Measurements from ENCODE around the gene NEURL1B. TPM values are rescaled to one million over a fixed set of nuclear protein-coding genes. Genes with fewer than 3 reads are reported as not detected.

NEURL1B gene
- total RNA-seq, 4 donors from 2014 or later, result 11.9 to 18.8 (median 15.6) TPM

DNA sequence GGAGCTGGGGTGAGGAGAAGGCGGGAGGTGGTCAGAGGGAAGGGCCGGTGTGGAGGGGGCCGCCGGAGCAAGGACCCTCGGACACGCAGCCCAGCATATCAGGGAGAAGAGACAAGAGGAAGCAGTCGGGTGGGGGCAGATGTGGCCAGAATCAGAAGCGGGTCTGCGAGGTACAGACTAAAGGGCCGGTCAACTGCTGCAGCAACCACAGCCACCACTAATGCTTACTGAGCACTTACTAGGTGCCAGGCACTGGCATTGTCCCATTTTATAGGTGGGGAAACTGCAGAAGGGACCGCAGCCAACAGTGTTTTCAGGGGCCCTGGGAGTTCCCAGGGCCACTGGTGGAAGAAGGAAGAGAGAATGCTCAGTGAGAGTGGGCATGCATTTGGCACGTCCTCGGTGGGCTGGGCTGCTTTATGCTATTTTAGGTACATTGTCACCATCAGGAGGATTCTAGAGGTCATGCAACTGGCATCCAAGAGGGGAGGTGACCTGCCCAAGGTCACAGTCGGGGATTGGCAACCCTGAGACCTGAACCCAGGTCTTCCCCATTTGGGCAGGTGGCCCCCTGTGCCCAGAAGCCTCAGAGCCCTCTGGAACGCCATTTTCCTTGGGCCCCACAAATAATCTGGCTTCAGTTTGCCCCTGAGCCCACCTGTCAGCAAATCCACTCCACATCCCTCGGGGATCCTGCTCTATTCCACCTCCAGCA lies 76.6 kb downstream of the NEURL1B start:
- no peaks in the 10 kb centered on the region for H3K27me3 ChIP-seq
- H3K4me1 ChIP-seq, result peaks cover 19 to 70% (median 37%) of the 10 kb centered on the region in 3 donors
- intact Hi-C loops (cut with DNase I), result loop anchor here (5.0 kb wide), 1 partner anchor 55 kb away; the partner anchor contains the start of gene DUSP1
- H3K4me3 ChIP-seq, result no peak overlapping the region
- H3K36me3 ChIP-seq, result no peaks in the 10 kb centered on the region
- TF ChIP-seq, protein P1, sequence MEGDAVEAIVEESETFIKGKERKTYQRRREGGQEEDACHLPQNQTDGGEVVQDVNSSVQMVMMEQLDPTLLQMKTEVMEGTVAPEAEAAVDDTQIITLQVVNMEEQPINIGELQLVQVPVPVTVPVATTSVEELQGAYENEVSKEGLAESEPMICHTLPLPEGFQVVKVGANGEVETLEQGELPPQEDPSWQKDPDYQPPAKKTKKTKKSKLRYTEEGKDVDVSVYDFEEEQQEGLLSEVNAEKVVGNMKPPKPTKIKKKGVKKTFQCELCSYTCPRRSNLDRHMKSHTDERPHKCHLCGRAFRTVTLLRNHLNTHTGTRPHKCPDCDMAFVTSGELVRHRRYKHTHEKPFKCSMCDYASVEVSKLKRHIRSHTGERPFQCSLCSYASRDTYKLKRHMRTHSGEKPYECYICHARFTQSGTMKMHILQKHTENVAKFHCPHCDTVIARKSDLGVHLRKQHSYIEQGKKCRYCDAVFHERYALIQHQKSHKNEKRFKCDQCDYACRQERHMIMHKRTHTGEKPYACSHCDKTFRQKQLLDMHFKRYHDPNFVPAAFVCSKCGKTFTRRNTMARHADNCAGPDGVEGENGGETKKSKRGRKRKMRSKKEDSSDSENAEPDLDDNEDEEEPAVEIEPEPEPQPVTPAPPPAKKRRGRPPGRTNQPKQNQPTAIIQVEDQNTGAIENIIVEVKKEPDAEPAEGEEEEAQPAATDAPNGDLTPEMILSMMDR (IDR thresholded peaks at IDR 0.05), result no peak
- no peak for TF ChIP-seq POLR2A (IDR thresholded peaks at IDR 0.05)
- peak overlapping the region; percentile 54 to 86 (median 78) for H3K27ac ChIP-seq
- WGBS, 2 donors, result 79 to 83% methylated on average over 14 to 15 of the region's 16 CpGs
- no peak for DNase-seq
- H3K9me3 ChIP-seq, result no peaks in the 10 kb centered on the region

DNA sequence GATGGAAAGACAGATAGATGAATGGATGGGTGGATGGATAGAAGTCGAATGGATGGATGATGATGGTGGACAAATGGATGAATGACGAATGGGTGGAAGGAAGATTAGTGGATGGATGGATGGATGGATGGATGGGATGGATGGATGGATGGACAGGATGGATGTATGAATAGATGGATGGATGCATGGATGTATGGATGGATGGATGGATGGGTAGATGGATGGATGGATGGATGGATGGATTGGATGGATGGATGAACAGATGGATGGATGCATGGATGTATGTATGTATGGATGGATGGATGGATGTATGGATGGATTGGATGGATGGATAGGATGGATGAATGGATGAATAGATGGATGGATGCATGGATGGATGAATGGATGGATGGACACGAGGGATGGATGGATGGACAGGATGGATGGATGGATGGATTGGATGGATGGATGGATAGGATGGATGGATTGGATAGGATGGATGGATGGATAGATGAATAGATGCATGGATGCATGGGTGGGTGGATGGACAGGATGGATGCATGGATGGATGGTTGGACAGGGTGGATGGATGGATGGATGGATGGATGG lies 77.6 kb downstream of the NEURL1B start:
- H3K27ac ChIP-seq, result peak overlapping the region in 1 of 4 donors; percentile 16
- peaks cover 19 to 67% (median 32%) of the 10 kb centered on the region in 3 donors for H3K4me1 ChIP-seq
- TF ChIP-seq, protein P1 (IDR thresholded peaks at IDR 0.05), result no peak
- no peak for TF ChIP-seq POLR2A (IDR thresholded peaks at IDR 0.05)
- H3K36me3 ChIP-seq, result no peaks in the 10 kb centered on the region
- H3K27me3 ChIP-seq, result no peaks in the 10 kb centered on the region
- no peak overlapping the region for H3K4me3 ChIP-seq
- DNase-seq, result no peak
- 82 to 85% methylated on average over 3 of the region's 3 CpGs for WGBS, 2 donors
- intact Hi-C loops (cut with DNase I), result loop anchor here (5.0 kb wide), 1 partner anchor 54 kb away; the partner anchor contains the start of gene DUSP1
- H3K9me3 ChIP-seq, result no peaks in the 10 kb centered on the region

DNA sequence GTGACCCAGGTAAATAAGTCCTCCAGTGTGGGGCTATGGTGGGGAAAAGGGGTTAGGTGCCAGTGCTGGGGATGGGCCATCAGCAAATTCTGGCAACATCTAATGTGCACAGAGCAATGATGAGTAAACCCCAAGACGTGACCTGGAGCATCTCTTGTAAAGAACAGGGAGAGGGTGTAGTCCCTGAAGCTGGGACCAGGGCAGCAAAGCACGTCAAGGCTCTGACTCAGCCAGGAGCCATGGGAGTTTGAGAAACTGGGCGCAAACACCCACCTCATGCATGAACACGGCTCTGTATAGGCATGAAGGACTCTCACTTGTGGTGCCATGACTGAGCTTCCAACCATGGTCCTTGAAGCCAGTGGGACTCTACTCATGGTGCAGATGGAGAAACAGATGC lies 78.1 kb downstream of the NEURL1B start:
- Histone ChIP-seq H3K9me3 (no peaks in the 10 kb centered on the region), H3K27me3 (no peaks in the 10 kb centered on the region), H3K4me1 (peaks cover 15 to 61% (median 26%) of the 10 kb centered on the region in 3 donors), H3K27ac (no peak overlapping the region), H3K36me3 (no peaks in the 10 kb centered on the region), H3K4me3 (no peak overlapping the region)
- TF ChIP-seq POLR2A (IDR thresholded peaks at IDR 0.05), result no peak
- TF ChIP-seq, protein P1 (IDR thresholded peaks at IDR 0.05), result no peak
- intact Hi-C loops (cut with DNase I), result loop anchor here (5.0 kb wide), 1 partner anchor 53 kb away; the partner anchor contains the start of gene DUSP1
- no peak for DNase-seq
- WGBS, 2 donors, result 42 to 57% methylated on average over 3 to 4 of the region's 4 CpGs

DNA sequence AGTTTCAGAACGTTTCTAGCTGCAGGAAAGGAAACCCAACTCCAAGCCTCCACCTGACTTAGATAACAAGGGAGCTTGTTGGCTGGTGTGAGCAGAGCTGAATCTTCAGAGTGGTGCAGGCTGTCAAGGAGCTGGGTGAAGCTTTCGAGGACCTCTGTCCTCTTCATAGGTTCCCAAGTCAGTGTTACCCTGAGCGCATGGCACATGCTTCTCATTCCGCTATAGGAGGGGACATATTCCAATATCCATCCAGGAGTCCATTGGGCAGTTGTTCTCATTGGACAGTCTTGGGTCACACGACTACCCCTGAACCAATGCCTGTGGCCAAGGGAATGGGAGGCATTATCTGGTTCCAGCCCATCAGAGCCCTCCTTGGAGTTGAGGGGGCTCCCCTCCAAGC lies 79.6 kb downstream of the NEURL1B start:
- H3K36me3 ChIP-seq, result no peaks in the 10 kb centered on the region
- H3K4me1 ChIP-seq, result peaks cover under 1 to 47% (median 12%) of the 10 kb centered on the region in 3 donors
- 55 to 74% methylated on average over 2 to 4 of the region's 5 CpGs for WGBS, 2 donors
- TF ChIP-seq POLR2A (IDR thresholded peaks at IDR 0.05), result no peak
- peak overlapping the region in 2 of 4 donors; percentile 30 to 52 for H3K27ac ChIP-seq
- no peaks in the 10 kb centered on the region for H3K9me3 ChIP-seq
- DNase-seq, result no peak
- no peak overlapping the region for H3K4me3 ChIP-seq
- H3K27me3 ChIP-seq, result no peaks in the 10 kb centered on the region
- intact Hi-C loops (cut with DNase I), result no loop called here

DNA sequence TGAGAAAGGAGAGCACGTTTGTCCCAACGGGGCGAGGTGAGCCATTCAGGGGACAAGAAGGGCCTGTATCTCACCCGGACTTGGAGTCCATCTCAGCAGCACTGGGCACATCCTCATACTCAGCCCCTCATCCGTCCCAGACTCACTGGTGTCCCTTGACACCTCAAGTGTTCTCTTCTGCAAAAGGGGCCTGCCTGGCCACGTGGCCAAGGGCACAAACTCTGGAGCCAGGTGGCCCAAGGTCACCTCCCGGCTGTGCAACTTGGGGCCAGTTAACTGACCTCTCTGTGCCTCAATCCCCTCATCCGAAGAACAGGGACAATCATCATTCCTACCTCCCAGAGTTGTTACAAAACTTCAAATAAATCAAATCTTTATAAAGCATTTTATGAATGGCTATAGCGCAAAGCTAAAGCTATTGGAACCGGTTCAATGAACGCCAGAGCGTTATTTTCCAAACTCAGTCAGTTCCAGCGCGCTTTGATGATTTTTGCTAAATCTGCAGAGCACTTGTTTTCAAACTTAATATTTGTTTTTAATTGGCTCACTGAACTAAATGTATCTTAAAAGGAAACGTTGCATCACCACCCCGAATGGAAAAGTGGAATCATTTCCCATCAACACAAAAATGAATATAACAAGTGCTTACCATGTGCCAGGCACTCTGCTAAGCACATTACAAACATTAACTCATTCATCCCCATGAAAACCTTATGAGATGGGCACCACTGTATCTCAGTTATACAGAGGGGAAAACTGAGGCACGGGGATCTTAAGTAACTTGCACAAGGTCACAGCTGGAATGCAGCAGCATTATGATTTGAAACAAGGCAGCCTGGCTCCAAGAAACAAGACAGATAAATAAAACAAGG lies 80.6 kb downstream of the NEURL1B start:
- Histone ChIP-seq H3K4me1 (peaks cover 0 to 36% (median 10%) of the 10 kb centered on the region in 3 donors), H3K4me3 (no peak overlapping the region), H3K27ac (peak overlapping the region; percentile 22 to 64 (median 52)), H3K9me3 (no peaks in the 10 kb centered on the region), H3K27me3 (no peaks in the 10 kb centered on the region), H3K36me3 (no peaks in the 10 kb centered on the region)
- intact Hi-C loops (cut with DNase I), result no loop called here
- TF ChIP-seq, protein P1 (IDR thresholded peaks at IDR 0.05), result no peak
- no peak for TF ChIP-seq POLR2A (IDR thresholded peaks at IDR 0.05)
- WGBS, 2 donors, result 27% methylated on average over 11 to 15 of the region's 17 CpGs
- no peak for DNase-seq
